Nephron (organoid): ENCODE measurements around the gene ARHGEF11.

ENCODE experiments used
- H3K27ac Mint-ChIP-seq, 3 experiments: 2 replicates each; pipeline ENCODE4 v1.8.0; 2020; ENCODE audit warnings: mixed read lengths in 3 of 3, mild to moderate bottlenecking in 2 of 3, moderate library complexity in 1 of 3
- H3K27me3 Mint-ChIP-seq: 2 replicates; pipeline ENCODE4 v1.8.0; 2021; ENCODE audit warnings: low read depth, mild to moderate bottlenecking, moderate library complexity, mixed read lengths
- H3K36me3 Mint-ChIP-seq: 2 replicates; pipeline ENCODE4 v1.8.0; 2020; ENCODE audit warnings: low read depth, mixed read lengths
- H3K4me1 Mint-ChIP-seq: 2 replicates; pipeline ENCODE4 v1.8.0; 2020; ENCODE audit warnings: mixed read lengths
- H3K4me3 Mint-ChIP-seq, 3 experiments: 2 replicates each; pipeline ENCODE4 v1.8.0; 2020; ENCODE audit warnings: mild to moderate bottlenecking in 3 of 3, mixed read lengths in 3 of 3, moderate library complexity in 2 of 3
- H3K9me3 Mint-ChIP-seq: 2 replicates; pipeline ENCODE4 v1.8.0; 2020; ENCODE audit warnings: mixed read lengths
- CTCF ChIP-seq, 3 experiments: fragments of 200-600 bp; sonication (generic); IDR thresholded peaks; one replicate each; pipeline ENCODE4 v1.5.0; 2021; ENCODE audit warnings: antibody characterized with exemption in 3 of 3; ENCODE audit not compliant: unreplicated experiment in 3 of 3

Gene ARHGEF11

GRCh38 chr1:156964441-156964840 is 81.1 kb downstream of the ARHGEF11 start:
- no peak overlapping the region for H3K4me3 Mint-ChIP-seq
- no peak for TF ChIP-seq CTCF (IDR thresholded peaks at IDR 0.05; ENCODE audit: unreplicated experiment in 3 of 3)
- H3K9me3 Mint-ChIP-seq = no peaks in the 10 kb centered on the region
- H3K36me3 Mint-ChIP-seq = peaks cover 87% of the 10 kb centered on the region
- H3K27me3 Mint-ChIP-seq = no peaks in the 10 kb centered on the region
- no peaks in the 10 kb centered on the region for H3K4me1 Mint-ChIP-seq
- no peak overlapping the region for H3K27ac Mint-ChIP-seq

GRCh38 chr1:156963621-156964020 is 81.9 kb downstream of the ARHGEF11 start:
- Mint-ChIP-seq H3K9me3 (no peaks in the 10 kb centered on the region), H3K4me1 (no peaks in the 10 kb centered on the region), H3K27ac (no peak overlapping the region), H3K36me3 (peaks cover 87% of the 10 kb centered on the region), H3K4me3 (no peak overlapping the region), H3K27me3 (no peaks in the 10 kb centered on the region)
- no peak for TF ChIP-seq CTCF (IDR thresholded peaks at IDR 0.05; ENCODE audit: unreplicated experiment in 3 of 3)

GRCh38 chr1:156961709-156962108 is 83.8 kb downstream of the ARHGEF11 start:
- Mint-ChIP-seq H3K4me1 (no peaks in the 10 kb centered on the region), H3K36me3 (peaks cover 92% of the 10 kb centered on the region), H3K27me3 (no peaks in the 10 kb centered on the region), H3K9me3 (no peaks in the 10 kb centered on the region), H3K4me3 (no peak overlapping the region), H3K27ac (no peak overlapping the region)
- TF ChIP-seq CTCF (IDR thresholded peaks at IDR 0.05; ENCODE audit: unreplicated experiment in 3 of 3) = no peak

GRCh38 chr1:156959925-156960324 is 85.6 kb downstream of the ARHGEF11 start:
- no peak overlapping the region for H3K4me3 Mint-ChIP-seq
- no peaks in the 10 kb centered on the region for H3K27me3 Mint-ChIP-seq
- no peaks in the 10 kb centered on the region for H3K4me1 Mint-ChIP-seq
- H3K36me3 Mint-ChIP-seq = peaks cover 89% of the 10 kb centered on the region
- H3K9me3 Mint-ChIP-seq = no peaks in the 10 kb centered on the region
- TF ChIP-seq CTCF (IDR thresholded peaks at IDR 0.05; ENCODE audit: unreplicated experiment in 3 of 3) = no peak
- peak overlapping the region in 2 of 3 experiments; percentile 14 to 33 for H3K27ac Mint-ChIP-seq

GRCh38 chr1:156959414-156959813 is 86.1 kb downstream of the ARHGEF11 start:
- H3K9me3 Mint-ChIP-seq = no peaks in the 10 kb centered on the region
- no peak overlapping the region for H3K4me3 Mint-ChIP-seq
- no peak for TF ChIP-seq CTCF (IDR thresholded peaks at IDR 0.05; ENCODE audit: unreplicated experiment in 3 of 3)
- H3K27me3 Mint-ChIP-seq = no peaks in the 10 kb centered on the region
- peaks cover 91% of the 10 kb centered on the region for H3K36me3 Mint-ChIP-seq
- peak overlapping the region in 1 of 3 experiments; percentile 33 for H3K27ac Mint-ChIP-seq
- H3K4me1 Mint-ChIP-seq = no peaks in the 10 kb centered on the region

GRCh38 chr1:156958247-156958714 is 87.3 kb downstream of the ARHGEF11 start:
- Mint-ChIP-seq H3K27ac (no peak overlapping the region), H3K9me3 (no peaks in the 10 kb centered on the region), H3K36me3 (peaks cover 84% of the 10 kb centered on the region), H3K27me3 (no peaks in the 10 kb centered on the region), H3K4me3 (no peak overlapping the region), H3K4me1 (no peaks in the 10 kb centered on the region)
- no peak for TF ChIP-seq CTCF (IDR thresholded peaks at IDR 0.05; ENCODE audit: unreplicated experiment in 3 of 3)
